CD4-positive, alpha-beta T cell treated with Interleukin-2 at 100 ng/mL for 4 hours (primary cell): Measurements from ENCODE around the gene GLB1L3.
"Not testable (repeated sequence)": the region's sequence is repeated elsewhere in the genome, so short reads cannot be mapped to it uniquely, and the experiment has no call there.

Experiments
- DNase-seq: peaks from one replicate; pipeline ENCODE4 v3.0.0-alpha.2; 2020; ENCODE audit warnings: low spot score

Gene GLB1L3

DNA sequence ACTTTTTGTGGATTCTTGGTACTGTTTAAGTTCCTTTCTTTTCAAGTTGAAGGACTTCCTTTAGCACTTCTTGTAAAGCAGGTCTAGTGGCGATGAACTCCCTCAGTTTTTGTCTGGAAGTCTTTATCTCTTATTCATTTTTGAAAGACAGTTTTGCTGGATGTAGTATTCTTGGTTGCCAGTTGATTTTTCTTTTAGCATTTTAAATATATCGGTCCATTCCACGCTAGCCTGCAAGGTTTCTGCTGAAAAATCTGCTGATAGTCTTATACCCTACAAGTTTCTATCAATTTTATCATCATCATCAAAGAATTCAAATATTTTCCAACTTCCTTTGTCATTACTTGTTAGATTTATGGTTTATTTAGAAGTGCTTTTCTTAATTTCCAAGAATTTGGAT, 40.9 kb downstream of the GLB1L3 start:
- DNase-seq, result no peak

DNA sequence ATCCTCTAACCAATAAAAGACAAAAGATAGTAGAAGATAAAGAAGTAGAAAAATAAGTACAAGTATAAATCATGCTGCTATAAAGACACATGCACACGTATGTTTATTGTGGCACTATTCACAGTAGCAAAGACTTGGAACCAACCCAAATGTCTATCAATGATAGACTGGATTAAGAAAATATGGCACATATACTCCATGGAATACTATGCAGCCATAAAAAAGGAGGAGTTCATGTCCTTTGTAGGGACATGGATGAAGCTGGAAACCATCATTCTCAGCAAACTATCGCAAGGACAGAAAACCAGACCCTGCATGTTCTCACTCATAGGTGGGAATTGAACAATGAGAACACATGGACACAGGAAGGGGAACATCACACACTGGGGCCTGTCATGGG, 45.2 kb downstream of the GLB1L3 start:
- not testable (repeated sequence) for DNase-seq

- DNase-seq, result no peak
Measured at GRCh38 chr11:134322553-134322952, 46.4 kb downstream of the GLB1L3 start.

DNA sequence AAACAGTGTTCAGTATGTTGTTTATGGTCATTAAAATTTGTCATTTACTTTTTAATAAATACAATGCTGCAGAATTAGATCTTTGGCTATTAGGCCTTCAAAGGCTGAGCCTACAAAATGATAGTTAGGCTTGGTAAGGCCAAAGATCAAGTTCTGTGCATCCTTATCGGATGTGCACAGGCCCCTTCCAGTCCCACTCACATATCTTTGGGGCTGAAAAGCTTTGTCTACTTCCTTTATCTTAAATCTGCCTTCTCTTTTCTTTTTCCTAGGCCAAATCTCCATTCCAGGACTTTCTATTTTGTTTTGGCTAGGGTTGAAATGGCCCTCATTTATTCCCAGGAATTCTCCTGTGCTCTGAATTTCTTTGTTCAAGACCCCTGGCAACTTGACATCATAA, 52.3 kb downstream of the GLB1L3 start:
- DNase-seq, result no peak

DNA sequence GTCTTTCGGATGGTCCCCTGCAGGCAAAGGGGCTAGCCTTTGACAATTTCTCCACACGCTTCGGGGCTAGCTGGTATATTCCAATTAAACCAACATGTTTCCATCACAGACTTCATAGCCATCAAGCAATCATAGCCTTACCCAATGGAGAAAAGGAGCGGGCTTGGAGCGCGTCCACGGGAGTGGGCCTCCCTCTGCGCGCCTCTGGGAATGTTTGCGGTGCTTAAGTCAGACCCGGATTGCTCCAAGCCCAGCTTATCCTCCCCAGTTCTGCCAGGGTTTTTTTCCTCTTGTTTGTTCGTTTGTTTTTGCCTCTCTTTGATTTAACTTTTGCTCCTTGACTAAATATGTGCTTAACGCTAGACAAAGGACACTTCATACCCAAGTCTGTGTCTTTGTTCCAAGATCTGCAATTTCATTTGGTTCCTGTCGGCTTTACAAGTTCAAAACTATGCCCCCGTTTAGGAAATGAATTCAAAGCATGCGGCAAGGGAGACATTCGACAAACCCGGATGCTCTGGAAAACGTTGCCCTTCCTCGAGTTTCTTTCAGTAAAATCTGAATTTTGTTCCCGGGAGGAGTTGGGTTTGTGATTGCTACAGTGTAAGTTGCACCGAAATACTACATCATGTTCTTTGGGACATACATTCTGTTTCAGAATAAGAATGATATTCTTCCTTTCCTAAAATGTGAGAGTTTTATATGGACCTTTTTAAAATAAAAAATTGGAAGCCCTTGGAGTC, 54.6 kb downstream of the GLB1L3 start:
- DNase-seq, result no peak

- peak; percentile 85 for DNase-seq
Measured at GRCh38 chr11:134331354-134332188, 55.4 kb downstream of the GLB1L3 start, which contains the start of gene GLB1L2. GLB1L2 (plus strand) TSS chr11:134331988; CDS start chr11:134332062, 74 bp downstream.

DNA sequence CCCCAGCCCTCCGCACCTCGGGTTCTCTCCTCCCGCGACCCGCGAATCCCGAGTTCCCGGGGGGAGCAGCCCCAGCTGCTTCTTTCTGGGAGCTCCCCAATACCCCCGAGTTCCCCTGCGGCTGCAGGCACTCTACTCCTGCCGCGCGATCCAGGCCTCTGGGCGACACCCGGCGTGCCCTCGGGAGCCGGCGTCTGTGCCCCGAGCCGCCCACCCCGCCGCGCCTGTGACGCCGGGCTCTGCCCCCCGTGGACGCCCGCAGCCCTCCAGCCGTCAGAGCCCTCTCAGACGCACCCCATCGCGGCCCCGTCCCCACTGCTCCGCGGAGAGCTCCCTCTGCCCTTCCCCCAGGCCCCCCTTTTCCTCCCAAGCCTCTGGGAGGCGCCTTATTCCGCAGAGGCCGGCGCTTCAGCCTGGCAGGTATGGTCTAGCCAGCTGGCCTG, 56.0 kb downstream of the GLB1L3 start:
- no peak for DNase-seq

GRCh38 chr11:134332782-134333181, 56.6 kb downstream of the GLB1L3 start:
- no peak for DNase-seq

DNA sequence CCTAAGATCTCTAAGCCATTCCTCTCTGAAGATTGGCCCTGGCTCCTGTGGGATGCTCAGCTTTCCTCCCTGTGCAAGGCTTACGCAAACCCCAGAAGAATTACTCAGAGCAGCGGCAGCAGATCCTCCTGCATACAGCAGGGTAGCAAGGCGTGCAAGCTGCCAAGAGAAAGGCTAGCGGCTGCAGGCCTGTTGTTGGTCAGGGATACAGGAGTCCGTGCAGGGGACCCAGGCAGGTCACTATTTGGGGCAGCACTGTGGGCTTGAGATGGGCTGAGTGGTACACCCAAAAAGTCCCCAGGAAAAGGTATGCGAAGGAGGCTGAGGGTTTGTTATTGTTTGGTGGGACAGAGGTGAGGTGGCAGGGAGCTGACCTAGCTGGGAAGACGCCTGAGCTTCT, 57.1 kb downstream of the GLB1L3 start:
- no peak for DNase-seq

GRCh38 chr11:134333946-134334345, 57.8 kb downstream of the GLB1L3 start:
- no peak for DNase-seq

DNA sequence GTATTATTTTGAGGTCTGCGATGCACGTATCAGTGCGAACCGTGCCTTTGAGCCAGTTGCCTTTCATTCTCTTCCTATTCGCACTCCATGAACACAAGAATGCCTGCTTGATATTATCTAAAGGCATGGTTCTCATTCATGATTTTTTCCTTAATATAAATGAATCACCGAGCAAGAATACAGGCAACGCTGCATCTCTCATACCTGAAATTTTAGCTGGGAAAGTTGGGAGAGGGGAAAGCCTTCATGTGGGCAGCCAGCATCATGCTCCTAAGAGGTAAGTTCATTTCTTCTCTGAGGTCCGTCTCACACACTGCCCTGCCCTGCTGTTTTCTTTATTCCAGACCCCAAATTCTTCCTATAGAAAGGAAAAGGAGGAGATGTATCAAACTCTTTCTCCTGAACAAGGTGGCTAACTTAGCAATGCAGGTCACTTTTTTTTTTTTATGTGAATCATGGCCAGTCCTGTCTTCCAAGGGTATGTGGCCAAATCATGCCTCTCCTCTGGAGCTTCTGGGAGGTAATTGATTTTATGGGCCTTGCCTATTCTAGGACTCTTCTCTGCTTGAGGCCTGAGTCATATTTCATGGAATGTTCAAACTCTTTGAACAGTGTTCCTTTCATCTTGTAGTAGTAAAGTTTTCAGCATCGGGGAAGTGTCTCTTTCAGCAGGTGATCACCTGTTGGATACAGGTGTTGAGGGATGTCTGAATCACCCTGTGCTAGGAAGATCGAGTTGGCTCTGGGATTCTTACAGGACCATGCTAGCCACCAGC, 58.8 kb downstream of the GLB1L3 start:
- no peak for DNase-seq

- DNase-seq, result no peak
Measured at GRCh38 chr11:134337051-134337450, 60.9 kb downstream of the GLB1L3 start.

GRCh38 chr11:134338068-134338467, 61.9 kb downstream of the GLB1L3 start:
- no peak for DNase-seq

DNA sequence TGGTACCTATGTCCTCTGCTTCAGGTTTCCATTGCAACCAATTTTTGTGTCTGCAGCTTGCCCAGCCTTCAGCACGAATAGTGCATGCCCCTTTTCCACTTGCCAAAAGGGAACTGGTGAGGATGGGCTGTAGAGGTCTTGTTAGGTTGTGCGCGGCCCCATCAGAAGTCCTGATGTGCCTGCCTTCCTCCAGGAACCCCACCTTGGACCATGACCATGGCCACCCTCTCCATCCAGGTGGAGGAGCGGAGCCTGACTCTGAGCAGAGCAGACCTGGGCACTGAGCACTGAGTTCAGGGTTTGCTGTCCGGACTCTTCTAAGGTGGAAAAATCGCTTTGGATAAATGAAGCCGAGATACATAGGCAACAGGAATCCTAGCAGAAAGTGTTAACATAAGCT, 62.5 kb downstream of the GLB1L3 start:
- DNase-seq, result no peak

DNA sequence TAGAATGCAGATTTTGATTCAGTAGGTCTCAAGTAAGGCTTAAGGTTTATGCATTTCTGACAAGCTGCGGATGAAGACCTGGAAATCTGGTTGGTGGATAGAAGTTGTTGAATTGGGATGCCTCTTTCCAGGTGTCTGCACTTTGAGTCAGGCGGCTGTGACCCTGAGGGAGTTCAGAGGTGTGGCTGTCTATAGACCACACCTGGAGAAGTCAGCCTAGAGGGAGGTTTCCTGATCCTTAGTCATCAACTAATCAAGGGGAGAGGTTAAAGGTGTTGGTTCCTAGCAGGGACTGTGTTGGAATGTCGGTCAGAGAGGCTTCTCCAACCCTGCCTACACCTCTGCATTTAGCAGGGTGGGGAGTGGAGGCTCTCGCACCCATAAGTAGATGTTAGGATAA, 63.6 kb downstream of the GLB1L3 start:
- DNase-seq, result no peak

DNA sequence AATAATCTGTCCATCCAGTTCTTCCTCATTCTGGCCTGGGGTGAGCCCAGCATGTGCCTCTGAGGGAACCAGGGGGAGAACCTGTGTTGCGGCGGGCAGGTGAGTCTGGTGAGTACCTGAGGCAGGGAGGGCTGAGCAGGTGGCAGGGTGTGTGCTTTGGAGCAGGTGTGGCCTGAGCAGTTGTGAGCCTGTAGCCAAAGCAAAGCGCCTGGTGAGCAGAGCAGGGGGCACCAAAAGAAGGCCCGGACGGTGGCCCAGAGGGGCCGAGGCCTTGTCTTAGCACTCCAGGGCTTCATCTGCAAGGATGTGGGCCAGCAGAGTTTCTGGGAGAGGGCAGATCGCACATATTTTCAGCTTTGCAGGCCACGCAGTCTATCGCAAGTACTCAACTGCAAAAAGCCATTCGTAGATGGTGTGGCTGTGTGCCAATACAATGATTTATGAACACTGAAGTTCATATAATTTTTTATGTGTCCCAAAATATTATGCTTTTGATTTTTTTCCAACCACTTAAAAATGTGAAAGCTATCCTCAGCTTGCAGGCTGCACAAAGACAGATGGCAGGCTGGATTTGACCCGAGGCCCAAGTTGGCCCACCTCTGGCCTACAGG, 64.3 kb downstream of the GLB1L3 start:
- no peak for DNase-seq

DNA sequence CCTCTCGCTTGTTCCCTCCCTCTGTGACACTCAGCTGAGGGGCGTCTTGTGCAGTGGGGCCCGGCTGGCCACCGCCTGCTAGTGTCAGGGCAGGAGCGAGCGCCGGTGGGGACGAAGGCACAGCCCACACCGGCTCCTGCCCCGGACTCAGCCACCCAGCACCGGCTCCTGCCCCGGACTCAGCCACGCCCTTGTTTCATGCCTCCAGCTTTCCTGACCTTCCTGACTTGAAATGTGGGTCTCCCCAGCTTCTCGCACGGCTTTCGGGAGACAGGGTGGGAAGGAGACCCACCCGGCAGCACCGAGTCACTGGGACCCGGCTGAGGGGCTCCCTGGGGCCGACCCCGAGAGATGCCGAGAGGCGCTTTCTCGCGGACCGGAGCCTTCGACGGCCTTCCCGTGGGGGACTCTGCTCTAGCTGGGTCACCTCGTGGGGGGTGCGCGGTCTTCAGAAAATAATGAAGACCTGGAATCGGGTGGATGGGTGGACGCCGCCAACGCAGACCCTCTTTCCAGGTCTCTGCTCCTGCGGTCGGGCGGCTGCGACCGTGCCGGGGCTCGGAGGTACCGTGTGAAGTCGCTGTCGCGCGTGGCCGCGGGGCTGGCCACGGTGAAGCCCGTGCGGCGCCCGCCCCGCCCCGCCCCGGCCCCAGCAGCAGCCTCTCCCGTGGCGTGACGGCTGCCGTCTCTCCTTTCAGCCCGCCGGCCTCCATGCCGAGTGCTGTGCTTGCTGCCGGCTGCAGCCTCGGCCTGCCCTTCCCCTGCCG, 65.8 kb downstream of the GLB1L3 start:
- DNase-seq, result no peak

- DNase-seq, result no peak
Measured at GRCh38 chr11:134342572-134343340, 66.6 kb downstream of the GLB1L3 start.

- no peak for DNase-seq
Measured at GRCh38 chr11:134343646-134344045, 67.5 kb downstream of the GLB1L3 start.

GRCh38 chr11:134344497-134345236, 68.5 kb downstream of the GLB1L3 start:
- DNase-seq, result not testable (repeated sequence)
